HCT116 (cell line): ENCODE data around the gene AP3S1. TPM values are rescaled to one million over a fixed set of nuclear protein-coding genes. Genes with fewer than 3 reads are reported as not detected.

ENCODE experiments used
- ATAC-seq: fragments of 200-7000 bp; cut with Tn5 transposase; 2 replicates; pipeline ENCODE4 v1.9.1; 2020; ENCODE audit warnings: mild to moderate bottlenecking, moderate library complexity
- BruUV-seq: library from RNA; stranded (reverse); fragments of 400-500 nt; replicated peaks from 2 replicates; lab custom pipeline; 2021; lab: Mats Ljungman, UMichigan
- CTCF ChIA-PET: fragments of 300-600 bp; sonication (Branson Sonifier 250); formaldehyde crosslinking; loops from one replicate; lab custom pipeline; 2021; ENCODE audit warnings: antibody characterized with exemption; lab: Charles Lee
- POLR2A ChIA-PET: fragments of 300-600, 350-600 bp; sonication (Branson Sonifier 250); formaldehyde crosslinking; loops from one replicate; lab custom pipeline; 2021; ENCODE audit warnings: antibody characterized with exemption; lab: Charles Lee
- RAD21 ChIA-PET, 2 experiments: fragments of 300-600 bp; sonication (Branson Sonifier 250); formaldehyde crosslinking; loops; one replicate each; lab custom pipeline; 2023; ENCODE audit warnings: low total read pairs in 2 of 2; ENCODE audit not compliant: uncharacterized antibody in 2 of 2, unreplicated experiment in 2 of 2, low non-redundant PET in 1 of 2; lab: Charles Lee
- DNase-seq: peaks from one replicate; pipeline ENCODE4 v3.0.0-alpha.2; 2010; ENCODE audit warnings: low read depth, low spot score
- H2AFZ ChIP-seq: fragments of 200-600 bp; shearing (Covaris generic), sonication (generic); 2 replicates; pipeline ENCODE4 v1.6.1; 2017; ENCODE audit warnings: low read depth, mixed run types, mixed read lengths, antibody characterized with exemption, low read length; ENCODE audit not compliant: poor library complexity, severe bottlenecking
- H3K27ac ChIP-seq: 2 replicates; pipeline ENCODE4 v1.5.1; 2012; ENCODE audit warnings: low read depth, low read length
- H3K27me3 ChIP-seq: fragments of 200-600 bp; sonication (generic); 2 replicates; pipeline ENCODE4 v1.6.1; 2016; ENCODE audit warnings: mixed run types, low read length, mixed read lengths; ENCODE audit not compliant: insufficient read depth
- H3K36me3 ChIP-seq, 2 experiments: fragments of 200-500 bp in 1 of 2; fragments of 200-600 bp in 1 of 2; sonication (Bioruptor generic) in 1 of 2; sonication (generic) in 1 of 2; 2 replicates each; pipeline versions ENCODE4 v1.5.1 to v1.6.1; 2014 to 2016; ENCODE audit warnings: low read length in 2 of 2, inconsistent platforms in 1 of 2, mixed read lengths in 1 of 2, mixed run types in 1 of 2; ENCODE audit not compliant: insufficient read depth in 2 of 2, control insufficient read depth in 1 of 2
- H3K4me1 ChIP-seq, 2 experiments: fragments of 200-600 bp in 1 of 2; sonication (generic) in 1 of 2; 2 replicates each; pipeline versions ENCODE4 v1.5.1 to v1.6.1; 2012 to 2017; ENCODE audit warnings: low read length in 2 of 2, inconsistent platforms in 1 of 2, mild to moderate bottlenecking in 1 of 2, mixed read lengths in 1 of 2, mixed run types in 1 of 2, moderate library complexity in 1 of 2; ENCODE audit not compliant: insufficient read depth in 2 of 2, control insufficient read depth in 1 of 2
- H3K4me2 ChIP-seq: fragments of 200-600 bp; sonication (generic); 2 replicates; pipeline ENCODE4 v1.6.1; 2017; ENCODE audit warnings: mixed run types, low read length, mixed read lengths
- H3K4me3 ChIP-seq, 2 experiments: fragments of 200-600 bp in 1 of 2; sonication (generic) in 1 of 2; replicated peaks in 1 of 2; 2 replicates each; pipeline ENCODE4 v1.5.1; 2011 to 2016; ENCODE audit warnings: low read length in 2 of 2, control low read depth in 1 of 2, low read depth in 1 of 2, mild to moderate bottlenecking in 1 of 2, mixed read lengths in 1 of 2, mixed run types in 1 of 2
- H3K79me2 ChIP-seq: fragments of 200-600 bp; sonication (generic); 2 replicates; pipeline ENCODE4 v1.6.1; 2017; ENCODE audit warnings: mild to moderate bottlenecking, mixed run types, low read length, moderate library complexity, mixed read lengths; ENCODE audit not compliant: insufficient read depth
- H3K9ac ChIP-seq: fragments of 200-600 bp; sonication (generic); 2 replicates; pipeline ENCODE4 v1.6.1; 2016; ENCODE audit warnings: low read length, mixed read lengths
- H3K9me2 ChIP-seq: fragments of 200-600 bp; sonication (generic), shearing (Covaris generic); 2 replicates; pipeline ENCODE4 v1.6.1; 2017; ENCODE audit warnings: mixed run types, mild to moderate bottlenecking, moderate library complexity; ENCODE audit not compliant: insufficient read depth
- H3K9me3 ChIP-seq, 2 experiments: fragments of 200-500 bp in 1 of 2; fragments of 200-600 bp in 1 of 2; sonication (Bioruptor generic) in 1 of 2; sonication (generic) in 1 of 2; 2 replicates each; pipeline ENCODE4 v1.6.1; 2014 to 2017; ENCODE audit warnings: low read length in 2 of 2, mixed read lengths in 2 of 2, inconsistent platforms in 1 of 2, low read depth in 1 of 2, mild to moderate bottlenecking in 1 of 2, mixed run types in 1 of 2, moderate library complexity in 1 of 2; ENCODE audit not compliant: control insufficient read depth in 1 of 2, insufficient read depth in 1 of 2
- H4K20me1 ChIP-seq: fragments of 200-600 bp; sonication (generic), shearing (Covaris generic); 2 replicates; pipeline ENCODE4 v1.6.1; 2017; ENCODE audit warnings: mixed run types, mild to moderate bottlenecking, moderate library complexity; ENCODE audit not compliant: insufficient read depth
- CEBPB ChIP-seq: IDR thresholded peaks from 2 replicates; pipeline ENCODE4 v1.6.1; 2012; ENCODE audit warnings: low read depth
- EZH2 ChIP-seq: fragments of 200-600 bp; sonication (generic); IDR thresholded peaks from 2 replicates; pipeline ENCODE4 v1.6.1; 2017; ENCODE audit warnings: antibody characterized with exemption, mixed run types
- FOSL1 ChIP-seq: IDR thresholded peaks from 2 replicates; pipeline ENCODE4 v1.6.1; 2012; ENCODE audit warnings: low read depth
- TCF7L2 ChIP-seq: IDR thresholded peaks from 2 replicates; pipeline ENCODE4 v1.7.0; 2011; ENCODE audit warnings: borderline replicate concordance, inconsistent platforms; ENCODE audit not compliant: insufficient read depth, insufficient read length; ENCODE audit errors: extremely low read depth
- intact Hi-C: fragments of 100-400 bp; cut with micrococcal nuclease; formaldehyde crosslinking; loops from 2 replicates; pipeline ENCODE4 v1.10.0; 2022
- total RNA-seq: library from RNA; stranded (reverse); gene quantifications from one replicate; pipeline ENCODE4 v1.2.1, GENCODE V29; 2021; ENCODE audit not compliant: unreplicated experiment
- TF ChIP-seq, protein P1 (sequence below): IDR thresholded peaks from 2 replicates; pipeline ENCODE4 v1.6.1; 2012

Gene AP3S1
- total RNA-seq, 1 experiment from 2014 or later, result 432 TPM

DNA sequence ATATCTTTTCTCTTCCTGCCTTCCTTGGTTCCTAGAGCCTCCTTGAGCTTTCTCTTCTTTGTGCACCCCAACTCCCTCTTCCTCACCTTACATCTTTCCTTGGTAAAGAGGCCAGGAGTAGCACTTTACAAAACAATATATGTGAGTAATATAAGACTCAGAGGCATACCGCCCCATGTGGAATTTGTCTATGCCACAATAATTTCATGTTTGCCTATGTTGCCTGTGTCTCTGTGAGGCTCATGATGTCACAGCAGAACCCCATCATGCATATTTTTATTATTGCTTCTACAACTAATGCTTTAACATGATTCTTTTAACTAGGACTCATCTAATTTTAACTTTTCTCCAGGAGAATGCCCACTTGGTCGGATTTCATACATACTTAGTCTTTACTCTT, 105.5 kb downstream of the AP3S1 start:
- Histone ChIP-seq H3K9ac (no peak overlapping the region), H2AFZ (no peak overlapping the region), H3K9me3 (no peaks in the 10 kb centered on the region), H3K9me2 (no peaks in the 10 kb centered on the region), H3K27ac (no peak overlapping the region), H3K4me3 (no peak overlapping the region), H3K36me3 (no peaks in the 10 kb centered on the region), H3K27me3 (no peaks in the 10 kb centered on the region), H4K20me1 (no peaks in the 10 kb centered on the region), H3K79me2 (no peaks in the 10 kb centered on the region), H3K4me1 (peaks cover 8 to 38% of the 10 kb centered on the region in 2 experiments), H3K4me2 (no peak overlapping the region)
- ChIA-PET RAD21 (no interaction called here), CTCF (no interaction called here), POLR2A (interaction anchor here (1.3 kb wide), 1 partner anchor 85 kb away, joined by 3 read pairs; the partner anchor contains the start of gene ARL14EPL)
- DNase-seq (no peak), ATAC-seq (no peak)
- no peak for TF ChIP-seq EZH2
- TF ChIP-seq FOSL1, result no peak
- TF ChIP-seq, protein P1, sequence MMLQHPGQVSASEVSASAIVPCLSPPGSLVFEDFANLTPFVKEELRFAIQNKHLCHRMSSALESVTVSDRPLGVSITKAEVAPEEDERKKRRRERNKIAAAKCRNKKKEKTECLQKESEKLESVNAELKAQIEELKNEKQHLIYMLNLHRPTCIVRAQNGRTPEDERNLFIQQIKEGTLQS, result no peak
- intact Hi-C loops, result no loop called here
- no TSS peak for BruUV-seq

DNA sequence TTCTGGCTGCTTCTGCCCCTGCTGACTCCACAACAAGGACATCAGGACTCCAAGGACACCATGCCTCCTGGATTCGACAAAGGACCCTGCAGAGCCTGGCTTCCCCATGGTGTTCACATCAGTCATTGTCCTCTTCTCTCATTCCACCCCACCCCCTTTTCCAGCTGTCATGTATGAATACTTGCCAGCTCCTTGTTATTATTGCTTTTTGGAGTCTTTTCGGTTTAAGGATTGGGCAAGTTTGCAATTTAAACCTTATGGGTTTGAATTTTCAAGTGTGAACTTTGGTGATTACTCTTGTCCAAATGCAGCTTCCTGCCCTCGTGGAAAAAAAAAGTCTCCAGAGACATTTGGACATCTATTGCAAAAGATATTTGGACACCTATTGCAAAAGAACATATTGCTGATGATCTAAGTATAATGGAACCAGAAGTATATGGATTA, 106.4 kb downstream of the AP3S1 start:
- no TSS peak for BruUV-seq
- no peak for DNase-seq

More for the DNA sequence above, 106.4 kb downstream of the AP3S1 start:
- no peak for TF ChIP-seq TCF7L2
- no peak for TF ChIP-seq CEBPB
- TF ChIP-seq EZH2, result no peak
- TF ChIP-seq, protein P1, result no peak
- no peaks in the 10 kb centered on the region for H3K9me3 ChIP-seq
- no peaks in the 10 kb centered on the region for H3K27me3 ChIP-seq
- RAD21 ChIA-PET, result no interaction called here
- H3K4me3 ChIP-seq, result no peak overlapping the region
- no peaks in the 10 kb centered on the region for H3K9me2 ChIP-seq
- H2AFZ ChIP-seq, result no peak overlapping the region
- ATAC-seq, result no peak
- H3K4me2 ChIP-seq, result no peak overlapping the region
- POLR2A ChIA-PET, result interaction anchor here (1.3 kb wide), 1 partner anchor 84 kb away, joined by 3 read pairs; the partner anchor contains the start of gene ARL14EPL
- H4K20me1 ChIP-seq, result no peaks in the 10 kb centered on the region
- peaks cover 8 to 38% of the 10 kb centered on the region in 2 experiments for H3K4me1 ChIP-seq
- CTCF ChIA-PET, result no interaction called here
- H3K27ac ChIP-seq, result no peak overlapping the region
- H3K36me3 ChIP-seq, result no peaks in the 10 kb centered on the region
- intact Hi-C loops, result no loop called here
- no peak overlapping the region for H3K9ac ChIP-seq
- no peaks in the 10 kb centered on the region for H3K79me2 ChIP-seq
